ENCODE results near the gene NFE2L2.

DNA sequence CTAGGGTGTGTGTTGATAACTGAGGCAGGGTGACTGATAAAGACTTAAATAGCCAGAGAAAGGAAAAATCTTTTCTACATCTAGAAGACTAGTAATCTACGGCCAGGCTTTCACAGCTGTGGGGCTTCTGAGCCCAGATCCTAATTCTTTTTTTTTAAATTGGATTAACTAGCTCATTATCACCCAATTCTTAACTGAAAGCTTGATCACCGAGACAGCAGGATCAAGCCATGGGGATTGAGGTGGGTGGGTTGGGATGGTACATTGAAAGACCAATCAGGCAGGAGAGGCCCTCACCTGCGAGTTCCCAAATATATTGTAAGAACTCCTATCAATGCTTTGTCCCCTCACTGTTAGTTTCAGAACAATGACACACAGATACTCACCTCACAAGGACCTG, 20.0 kb upstream of the NFE2L2 start:
- TF ChIP-seq, protein P1, sequence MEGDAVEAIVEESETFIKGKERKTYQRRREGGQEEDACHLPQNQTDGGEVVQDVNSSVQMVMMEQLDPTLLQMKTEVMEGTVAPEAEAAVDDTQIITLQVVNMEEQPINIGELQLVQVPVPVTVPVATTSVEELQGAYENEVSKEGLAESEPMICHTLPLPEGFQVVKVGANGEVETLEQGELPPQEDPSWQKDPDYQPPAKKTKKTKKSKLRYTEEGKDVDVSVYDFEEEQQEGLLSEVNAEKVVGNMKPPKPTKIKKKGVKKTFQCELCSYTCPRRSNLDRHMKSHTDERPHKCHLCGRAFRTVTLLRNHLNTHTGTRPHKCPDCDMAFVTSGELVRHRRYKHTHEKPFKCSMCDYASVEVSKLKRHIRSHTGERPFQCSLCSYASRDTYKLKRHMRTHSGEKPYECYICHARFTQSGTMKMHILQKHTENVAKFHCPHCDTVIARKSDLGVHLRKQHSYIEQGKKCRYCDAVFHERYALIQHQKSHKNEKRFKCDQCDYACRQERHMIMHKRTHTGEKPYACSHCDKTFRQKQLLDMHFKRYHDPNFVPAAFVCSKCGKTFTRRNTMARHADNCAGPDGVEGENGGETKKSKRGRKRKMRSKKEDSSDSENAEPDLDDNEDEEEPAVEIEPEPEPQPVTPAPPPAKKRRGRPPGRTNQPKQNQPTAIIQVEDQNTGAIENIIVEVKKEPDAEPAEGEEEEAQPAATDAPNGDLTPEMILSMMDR (conservative IDR thresholded peaks at IDR 0.05; ENCODE audit: low read length) = no peak
- no peak for TF ChIP-seq EZH2phosphoT487 (IDR thresholded peaks at IDR 0.05; ENCODE audit: borderline replicate concordance)

Measured in Loucy (cell line).